HepG2 (cell line): ENCODE results near the gene POLR3H. TPM values are rescaled to one million over a fixed set of nuclear protein-coding genes. Genes with fewer than 3 reads are reported as not detected.

Experiments
- AKAP8 ChIP-seq: sonication (generic); formaldehyde crosslinking; IDR thresholded peaks from 2 replicates; pipeline ENCODE4 v1.5.1; 2020; ENCODE audit warnings: mild to moderate bottlenecking, missing genetic modification reagents
- GTF3A ChIP-seq: sonication (generic); formaldehyde crosslinking; conservative IDR thresholded peaks from 2 replicates; pipeline ENCODE4 v1.4.0; 2020; ENCODE audit warnings: mild to moderate bottlenecking, missing genetic modification reagents
- HHEX ChIP-seq: IDR thresholded peaks from 2 replicates; pipeline ENCODE4 v1.6.1; 2016; ENCODE audit warnings: control low read depth
- POLR2G ChIP-seq: fragments of 200-400 bp; formaldehyde crosslinking; IDR thresholded peaks from 2 replicates; pipeline ENCODE4 v1.6.1; 2018; ENCODE audit warnings: mild to moderate bottlenecking, low read depth, low read length, moderate library complexity
- SMARCE1 ChIP-seq: fragments of 450-650 bp; IDR thresholded peaks from 2 replicates; pipeline ENCODE4 v1.6.1; 2017; ENCODE audit warnings: borderline replicate concordance
- ZNF124 ChIP-seq: sonication (generic); formaldehyde crosslinking; IDR thresholded peaks from 2 replicates; pipeline ENCODE4 v1.4.0; 2020; ENCODE audit warnings: missing genetic modification reagents
- ZNF607 ChIP-seq: sonication (generic); formaldehyde crosslinking; IDR thresholded peaks from 2 replicates; pipeline ENCODE4 v1.5.1; 2020; ENCODE audit warnings: missing genetic modification reagents, mild to moderate bottlenecking, borderline replicate concordance
- ZNF766 ChIP-seq: sonication (generic); formaldehyde crosslinking; IDR thresholded peaks from 2 replicates; pipeline ENCODE4 v1.5.0; 2020; ENCODE audit warnings: missing genetic modification reagents, borderline replicate concordance
- ZZZ3 ChIP-seq: sonication (generic); formaldehyde crosslinking; IDR thresholded peaks from 2 replicates; pipeline ENCODE4 v1.4.0; 2020; ENCODE audit warnings: missing genetic modification reagents, mild to moderate bottlenecking, borderline replicate concordance
- polyA plus RNA-seq, 8 experiments: library from polyadenylated mRNA; depleted of rRNA in 3 of 8; stranded (reverse) in 7 of 8; unstranded in 1 of 8; fragments of >200 nt; fragmentation: Illumina TruSeq in 4 of 8; extraction: Trizol in 4 of 8; gene quantifications; 2 replicates each; pipeline versions ENCODE4 v1.2.1 to v1.2.3, GENCODE V29; 2011 to 2016; ENCODE audit warnings: low read depth in 4 of 8, missing spikeins in 1 of 8, mixed read lengths in 1 of 8; ENCODE audit not compliant: insufficient read depth in 1 of 8
- total RNA-seq, 5 experiments: library from RNA; depleted of rRNA; stranded (reverse); fragments of >200 nt; fragmentation: Illumina TruSeq; extraction: Trizol; gene quantifications; 2 replicates each; pipeline ENCODE4 v1.2.3, GENCODE V29; 2016; ENCODE audit warnings: low read depth in 1 of 5
- TF ChIP-seq, protein P1 (sequence below): sonication (generic); formaldehyde crosslinking; IDR thresholded peaks from 2 replicates; pipeline ENCODE4 v1.8.1; 2022; ENCODE audit warnings: low read depth, mild to moderate bottlenecking, missing genetic modification reagents

The POLR3H gene
- total and polyA plus RNA-seq, 2 of the 13 experiments (the other 11 are each of a cell fraction or from before 2014, with no cell fraction given) = 10.3 to 28.6 TPM

DNA sequence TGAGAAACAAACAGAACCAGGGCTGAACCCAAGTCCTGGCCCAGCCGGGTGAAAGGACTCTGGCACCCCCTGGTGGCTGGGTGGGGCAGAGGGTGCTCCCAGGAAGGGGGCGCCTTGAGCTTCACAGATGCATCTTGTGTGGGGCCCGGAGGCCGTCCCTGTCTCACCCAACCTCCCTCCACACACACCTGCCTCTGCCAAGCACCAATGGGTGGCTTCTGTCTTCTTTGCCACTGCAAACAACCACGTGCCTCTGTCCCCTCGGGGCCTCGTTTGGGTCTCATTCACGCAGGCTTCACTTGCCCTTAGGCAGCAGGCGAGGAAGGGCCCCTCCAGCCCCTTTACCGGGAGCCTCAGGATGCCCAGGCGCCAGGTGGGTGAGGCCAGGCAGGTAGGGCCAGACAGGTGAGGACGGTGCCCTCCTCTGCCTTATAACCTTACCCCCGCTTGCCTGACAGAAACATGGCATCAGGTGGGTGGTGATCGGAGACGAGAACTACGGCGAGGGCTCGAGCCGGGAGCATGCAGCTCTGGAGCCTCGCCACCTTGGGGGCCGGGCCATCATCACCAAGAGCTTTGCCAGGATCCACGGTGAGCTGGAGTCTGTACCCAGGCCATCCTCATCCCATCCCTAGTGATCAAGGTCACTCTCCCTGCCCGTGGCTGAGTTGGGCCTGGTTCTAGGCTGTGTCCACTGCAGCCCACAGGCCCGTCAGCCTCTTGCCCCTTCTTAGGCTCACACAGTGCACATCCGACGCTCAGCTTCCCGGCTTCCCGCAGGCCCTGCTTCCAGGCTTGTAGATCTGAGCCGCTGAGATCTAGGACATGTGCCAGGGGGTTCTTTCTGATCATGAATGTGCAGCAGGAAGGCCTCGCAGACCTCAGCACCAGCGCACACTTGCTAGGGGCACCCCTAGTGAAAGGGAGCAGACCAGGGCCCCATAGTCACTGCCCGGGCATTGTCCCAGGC, 17.2 kb downstream of the POLR3H start (continued):
- TF ChIP-seq, protein P1, sequence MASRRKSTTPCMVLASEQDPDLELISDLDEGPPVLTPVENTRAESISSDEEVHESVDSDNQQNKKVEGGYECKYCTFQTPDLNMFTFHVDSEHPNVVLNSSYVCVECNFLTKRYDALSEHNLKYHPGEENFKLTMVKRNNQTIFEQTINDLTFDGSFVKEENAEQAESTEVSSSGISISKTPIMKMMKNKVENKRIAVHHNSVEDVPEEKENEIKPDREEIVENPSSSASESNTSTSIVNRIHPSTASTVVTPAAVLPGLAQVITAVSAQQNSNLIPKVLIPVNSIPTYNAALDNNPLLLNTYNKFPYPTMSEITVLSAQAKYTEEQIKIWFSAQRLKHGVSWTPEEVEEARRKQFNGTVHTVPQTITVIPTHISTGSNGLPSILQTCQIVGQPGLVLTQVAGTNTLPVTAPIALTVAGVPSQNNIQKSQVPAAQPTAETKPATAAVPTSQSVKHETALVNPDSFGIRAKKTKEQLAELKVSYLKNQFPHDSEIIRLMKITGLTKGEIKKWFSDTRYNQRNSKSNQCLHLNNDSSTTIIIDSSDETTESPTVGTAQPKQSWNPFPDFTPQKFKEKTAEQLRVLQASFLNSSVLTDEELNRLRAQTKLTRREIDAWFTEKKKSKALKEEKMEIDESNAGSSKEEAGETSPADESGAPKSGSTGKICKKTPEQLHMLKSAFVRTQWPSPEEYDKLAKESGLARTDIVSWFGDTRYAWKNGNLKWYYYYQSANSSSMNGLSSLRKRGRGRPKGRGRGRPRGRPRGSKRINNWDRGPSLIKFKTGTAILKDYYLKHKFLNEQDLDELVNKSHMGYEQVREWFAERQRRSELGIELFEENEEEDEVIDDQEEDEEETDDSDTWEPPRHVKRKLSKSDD (CRISPR knock-in tag) = no peak
- no peak for TF ChIP-seq ZNF766
- no peak for TF ChIP-seq HHEX
- no peak for TF ChIP-seq ZNF607
- peak; percentile 83; the same call in 1 of the 2 replicates for TF ChIP-seq AKAP8
- TF ChIP-seq ZNF124 (CRISPR knock-in tag) = no peak
- peak; percentile 6; the same call in 1 of the 2 replicates for TF ChIP-seq POLR2G
- TF ChIP-seq ZZZ3 (CRISPR knock-in tag) = no peak
- no peak for TF ChIP-seq GTF3A (CRISPR knock-in tag)
- no peak for TF ChIP-seq SMARCE1
